ENCODE measurements around the gene CFAP97. TPM values are rescaled to one million over a fixed set of nuclear protein-coding genes. Genes with fewer than 3 reads are reported as not detected.
"Not testable (repeated sequence)": the region's sequence is repeated elsewhere in the genome, so short reads cannot be mapped to it uniquely, and the experiment has no call there.

Gene CFAP97
- polyA plus RNA-seq, 1 donor, result 28.1 TPM

GRCh38 chr4:185222598-185222997, 18.8 kb upstream of the CFAP97 start:
- DNase-seq (ENCODE audit: low read depth), result no peak

DNA sequence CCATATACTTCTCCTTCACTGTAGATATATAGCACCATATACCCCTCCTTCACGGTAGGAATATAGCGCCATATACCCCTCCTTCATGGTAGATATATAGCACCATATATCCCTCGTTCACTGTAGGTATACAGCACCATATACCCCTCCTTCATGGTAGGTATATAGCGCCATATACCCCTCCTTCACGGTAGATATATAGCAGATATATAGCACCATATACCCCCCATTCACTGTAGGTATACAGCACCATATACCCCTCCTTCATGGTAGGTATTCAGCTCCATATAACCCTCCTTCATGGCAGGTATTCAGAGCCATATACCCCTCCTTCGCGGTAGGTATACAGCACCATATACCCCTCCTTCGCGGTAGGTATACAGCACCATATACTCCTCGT, 18.1 kb upstream of the CFAP97 start:
- no peak for DNase-seq (ENCODE audit: low read depth)

- no peak for DNase-seq (ENCODE audit: low read depth)
These were observed 17.7 kb upstream of the CFAP97 start for GRCh38 chr4:185221491-185221890.

- DNase-seq (ENCODE audit: low read depth), result peak; percentile 66
These were observed 15.9 kb upstream of the CFAP97 start for GRCh38 chr4:185219551-185220344.

GRCh38 chr4:185218312-185218711, 14.5 kb upstream of the CFAP97 start:
- DNase-seq (ENCODE audit: low read depth), result no peak

- DNase-seq (ENCODE audit: low read depth), result no peak
These were observed 13.7 kb upstream of the CFAP97 start for GRCh38 chr4:185217408-185217975.

- DNase-seq (ENCODE audit: low read depth), result no peak
These were observed 11.5 kb upstream of the CFAP97 start for GRCh38 chr4:185215261-185215660.

DNA sequence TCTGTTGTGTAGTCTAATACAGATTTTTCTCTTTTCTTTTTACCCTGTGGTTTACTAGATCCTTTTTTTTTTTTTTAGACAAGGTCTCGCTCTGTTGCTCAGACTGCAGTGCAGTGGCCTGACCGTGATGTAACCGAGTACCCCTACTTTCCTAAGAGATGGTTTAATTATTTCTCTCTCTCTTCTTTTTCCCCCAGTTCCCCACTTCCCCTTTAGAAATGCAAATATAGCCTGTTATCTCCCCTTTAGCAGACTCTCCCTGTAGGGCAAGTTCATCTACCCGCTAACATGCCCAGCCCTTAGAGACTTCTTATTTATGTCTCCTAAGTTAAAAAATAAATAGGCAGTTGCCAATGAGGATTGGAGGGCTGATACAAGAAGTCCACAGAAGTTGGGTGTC, 10.1 kb upstream of the CFAP97 start:
- DNase-seq (ENCODE audit: low read depth), result no peak

GRCh38 chr4:185212581-185212980, 8.8 kb upstream of the CFAP97 start:
- DNase-seq (ENCODE audit: low read depth), result no peak

DNA sequence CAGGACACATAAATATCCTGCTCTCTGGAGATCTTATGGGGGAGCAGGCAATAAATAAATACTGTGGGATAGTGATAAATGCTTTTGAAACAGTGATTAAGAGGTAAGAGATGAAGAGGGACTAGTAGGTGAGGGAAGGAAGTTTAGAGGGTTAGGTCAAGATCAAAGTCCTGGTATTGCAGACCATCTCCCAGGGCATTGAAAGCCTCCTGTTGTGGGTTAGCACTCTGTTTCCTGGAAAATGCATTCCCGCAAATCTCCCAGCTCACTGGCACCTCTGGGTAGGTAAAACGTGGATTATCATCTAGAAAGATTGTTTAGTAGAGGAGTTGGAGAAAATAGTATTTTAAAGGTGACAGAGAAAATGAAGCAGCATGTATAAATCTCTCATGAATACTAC, 7.8 kb upstream of the CFAP97 start:
- DNase-seq (ENCODE audit: low read depth), result no peak

GRCh38 chr4:185211035-185211434, 7.2 kb upstream of the CFAP97 start:
- DNase-seq (ENCODE audit: low read depth), result no peak

DNA sequence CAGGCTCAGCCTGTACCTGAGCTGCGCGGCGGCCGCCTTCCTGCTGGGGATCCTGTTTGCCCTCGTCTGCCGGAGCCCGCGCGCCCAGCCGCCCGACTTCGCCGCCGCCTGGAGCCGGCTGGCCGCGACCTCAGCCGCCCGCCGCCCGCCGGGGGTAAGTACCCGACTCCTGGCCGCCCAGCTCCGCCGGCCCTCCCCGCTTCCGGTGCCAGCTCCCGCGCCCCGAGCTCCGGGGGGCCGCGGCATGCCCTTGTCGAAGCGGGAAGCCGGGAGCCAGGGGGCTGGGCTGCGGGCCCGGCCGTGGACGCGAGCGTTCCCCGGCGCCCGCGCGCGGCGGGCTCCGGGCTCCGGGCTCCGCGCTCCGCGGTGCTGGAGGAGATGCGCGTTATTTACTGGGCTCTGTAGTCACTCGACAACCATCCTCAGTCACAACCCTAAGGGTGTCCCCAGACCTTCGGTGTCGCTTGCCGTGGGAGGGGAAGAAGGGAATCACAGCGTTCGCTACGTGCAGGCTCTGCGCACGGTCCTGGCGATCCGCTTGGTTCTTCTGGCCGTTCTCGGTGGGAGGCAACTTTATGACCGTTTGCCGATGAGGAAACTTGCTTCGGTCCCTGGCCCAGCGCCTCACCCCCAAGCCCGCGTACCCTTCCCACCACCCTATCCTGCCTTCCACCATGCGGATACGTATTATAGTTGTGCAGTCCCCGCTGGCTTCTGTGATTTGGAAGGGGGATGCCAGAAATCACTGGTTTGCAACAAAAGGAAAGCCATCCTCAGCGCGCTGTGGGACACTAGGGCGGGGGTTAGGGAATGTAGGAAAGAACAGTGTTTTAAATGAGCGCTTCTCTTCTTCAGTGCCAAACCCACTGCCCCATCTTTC, 6.5 kb upstream of the CFAP97 start:
- no peak for DNase-seq (ENCODE audit: low read depth)

- DNase-seq (ENCODE audit: low read depth), result not testable (repeated sequence)
These were observed 6.0 kb upstream of the CFAP97 start for GRCh38 chr4:185209852-185210101.

DNA sequence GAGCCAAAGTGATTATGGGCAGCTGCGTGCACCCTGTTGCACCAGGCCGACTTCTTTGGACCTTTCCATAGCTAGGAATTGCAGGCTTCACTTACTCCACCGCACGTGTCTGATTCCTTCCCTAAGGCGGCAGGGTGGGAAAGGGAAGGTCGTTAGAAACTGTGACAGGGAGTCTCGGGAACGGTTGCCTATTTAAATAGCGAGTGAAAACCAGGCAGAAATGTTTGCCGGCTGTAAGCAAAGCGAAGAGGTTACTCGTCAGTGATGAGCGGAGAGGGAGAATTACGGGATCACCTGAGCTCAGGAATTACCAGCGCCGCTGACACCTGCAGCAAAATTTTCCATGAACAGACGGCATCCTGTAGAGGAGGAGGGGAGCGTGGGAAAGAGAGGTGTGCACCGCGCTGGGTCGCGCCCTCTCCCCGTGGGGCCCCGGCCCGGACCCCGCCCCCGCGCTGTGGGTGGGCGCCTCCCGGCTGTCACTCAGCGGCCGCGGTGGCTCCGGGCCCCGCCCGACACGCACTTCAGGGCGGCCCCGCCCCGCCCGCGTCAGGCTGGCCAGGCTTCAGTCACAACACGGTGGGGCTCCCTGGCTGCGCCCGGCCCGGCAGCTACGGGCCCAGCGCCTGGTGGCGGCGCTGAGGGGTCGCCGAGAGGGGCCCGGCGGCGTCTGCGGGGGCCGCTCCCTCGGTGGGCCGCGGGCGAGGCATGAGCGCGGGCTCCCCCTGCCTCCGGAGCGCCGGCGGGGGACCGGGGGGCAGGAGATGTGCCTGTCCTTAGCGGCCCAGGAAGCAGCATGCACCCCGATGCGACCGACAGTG, 5.4 kb upstream of the CFAP97 start, which contains the start of gene SNX25:
SNX25 (plus strand) TSS at position 568 of the 821 bp plus-strand sequence; CDS start at position 797, 229 bp downstream.
- DNase-seq (ENCODE audit: low read depth), result no peak

- DNase-seq (ENCODE audit: low read depth), result no peak
These were observed 3.7 kb upstream of the CFAP97 start for GRCh38 chr4:185207466-185207865.

GRCh38 chr4:185205697-185206342, 2.0 kb upstream of the CFAP97 start:
- DNase-seq (ENCODE audit: low read depth), result no peak

GRCh38 chr4:185205073-185205472, 1.3 kb upstream of the CFAP97 start:
- not testable (repeated sequence) for DNase-seq (ENCODE audit: low read depth)

- no peak for DNase-seq (ENCODE audit: low read depth)
These were observed 574 bp upstream of the CFAP97 start for GRCh38 chr4:185204238-185204910.

GRCh38 chr4:185202984-185203485, 765 bp downstream of the CFAP97 start:
- DNase-seq (ENCODE audit: low read depth), result no peak

Data from forelimb muscle (tissue), 1 donor.